HEK293T (cell line): Measurements from ENCODE around the gene B2M.

Source experiments
- CTCF ChIA-PET: fragments of 350-600 bp; formaldehyde crosslinking; extraction: SDS; loops from one replicate; lab custom pipeline; 2021; ENCODE audit warnings: antibody characterized with exemption, inconsistent platforms; lab: Yijun Ruan, JAX
- POLR2A ChIA-PET: fragments of 350-600 bp; formaldehyde crosslinking; extraction: SDS; loops from one replicate; lab custom pipeline; 2020; ENCODE audit warnings: antibody characterized with exemption, inconsistent platforms; lab: Yijun Ruan, JAX
- DNase-seq: peaks from one replicate; pipeline ENCODE4 v3.0.0; 2012; ENCODE audit warnings: mixed read lengths; ENCODE audit errors: extremely low spot score
- ARNT ChIP-seq: fragments of 450-650 bp; IDR thresholded peaks from 2 replicates; pipeline ENCODE4 v1.6.1; 2017; ENCODE audit warnings: mild to moderate bottlenecking
- BHLHE40 ChIP-seq: fragments of 450-650 bp; IDR thresholded peaks from 2 replicates; pipeline ENCODE4 v1.6.1; 2016; ENCODE audit warnings: mild to moderate bottlenecking, moderate library complexity, borderline replicate concordance
- CTBP1 ChIP-seq: fragments of 450-650 bp; IDR thresholded peaks from 2 replicates; pipeline ENCODE4 v1.6.1; 2016; ENCODE audit warnings: borderline replicate concordance
- ELF4 ChIP-seq: fragments of 450-650 bp; IDR thresholded peaks from 2 replicates; pipeline ENCODE4 v1.6.1; 2017; ENCODE audit warnings: antibody characterized with exemption
- FOXA1 ChIP-seq: fragments of 450-650 bp; IDR thresholded peaks from 2 replicates; pipeline ENCODE4 v1.6.1; 2016; ENCODE audit warnings: mild to moderate bottlenecking
- FOXK2 ChIP-seq: fragments of 450-650 bp; IDR thresholded peaks from 2 replicates; pipeline ENCODE4 v1.6.1; 2016; ENCODE audit warnings: mild to moderate bottlenecking
- FOXM1 ChIP-seq: fragments of 450-650 bp; IDR thresholded peaks from 2 replicates; pipeline ENCODE4 v1.6.1; 2017; ENCODE audit warnings: mild to moderate bottlenecking, borderline replicate concordance
- HDGF ChIP-seq: fragments of 450-650 bp; IDR thresholded peaks from 2 replicates; pipeline ENCODE4 v1.6.1; 2017; ENCODE audit warnings: antibody characterized with exemption, borderline replicate concordance
- L3MBTL2 ChIP-seq: fragments of 450-650 bp; conservative IDR thresholded peaks from 2 replicates; pipeline ENCODE4 v1.6.1; 2016; ENCODE audit warnings: mild to moderate bottlenecking
- LEF1 ChIP-seq: fragments of 450-650 bp; IDR thresholded peaks from 2 replicates; pipeline ENCODE4 v1.6.1; 2017; ENCODE audit warnings: mild to moderate bottlenecking, borderline replicate concordance
- NFRKB ChIP-seq: fragments of 450-650 bp; IDR thresholded peaks from 2 replicates; pipeline ENCODE4 v1.6.1; 2016; ENCODE audit warnings: mild to moderate bottlenecking, moderate library complexity
- PKNOX1 ChIP-seq: fragments of 450-650 bp; IDR thresholded peaks from 2 replicates; pipeline ENCODE4 v1.6.1; 2016
- SP1 ChIP-seq: fragments of 450-650 bp; IDR thresholded peaks from 2 replicates; pipeline ENCODE4 v1.6.1; 2017
- SUZ12 ChIP-seq: fragments of 450-650 bp; IDR thresholded peaks from 2 replicates; pipeline ENCODE4 v1.6.1; 2016; ENCODE audit warnings: mild to moderate bottlenecking
- TARDBP ChIP-seq: fragments of 450-650 bp; IDR thresholded peaks from 2 replicates; pipeline ENCODE4 v1.6.1; 2016
- ZNF384 ChIP-seq: fragments of 450-650 bp; IDR thresholded peaks from 2 replicates; pipeline ENCODE4 v1.6.1; 2016

The B2M gene

GRCh38 chr15:44715142-44715796, 4.0 kb downstream of the B2M start:
- ChIA-PET POLR2A (interaction anchor here (0.6 to 6.0 kb wide), 2 partner anchors 12 to 52 kb away, joined by 3 to 75 read pairs; partner anchors contain the start of gene SPG11), CTCF (interaction anchor here (2.7 kb wide), 1 partner anchor 22 kb away, joined by 18 read pairs; the partner anchor contains the start of gene TRIM69)
- no peak for DNase-seq
- TF ChIP-seq HDGF (no peak), ARNT (no peak), NFRKB (no peak), ZNF384 (no peak)

GRCh38 chr15:44715797-44716334, 4.5 kb downstream of the B2M start:
- ChIA-PET CTCF (no interaction called here), POLR2A (interaction anchor here (0.6 to 6.0 kb wide), 2 partner anchors 12 to 52 kb away, joined by 3 to 75 read pairs; partner anchors contain the start of gene SPG11)
- DNase-seq, result no peak
- no peak for TF ChIP-seq FOXA1
- no peak for TF ChIP-seq NFRKB
- TF ChIP-seq SP1, result no peak
- TF ChIP-seq TARDBP, result no peak
- TF ChIP-seq SUZ12, result no peak
- no peak for TF ChIP-seq L3MBTL2
- TF ChIP-seq ARNT, result no peak
- TF ChIP-seq LEF1, result no peak
- TF ChIP-seq ELF4, result no peak
- no peak for TF ChIP-seq BHLHE40
- TF ChIP-seq HDGF, result no peak
- TF ChIP-seq CTBP1, result no peak
- TF ChIP-seq FOXM1, result no peak
- no peak for TF ChIP-seq FOXK2
- no peak for TF ChIP-seq ZNF384
- no peak for TF ChIP-seq PKNOX1

- ChIA-PET POLR2A (no interaction called here), CTCF (no interaction called here)
- no peak for DNase-seq
- TF ChIP-seq TARDBP (no peak), ZNF384 (no peak), SP1 (no peak), PKNOX1 (no peak), ELF4 (no peak), HDGF (no peak), CTBP1 (no peak), SUZ12 (no peak), FOXA1 (no peak), BHLHE40 (no peak), NFRKB (no peak), ARNT (no peak), FOXK2 (no peak), L3MBTL2 (no peak), FOXM1 (no peak), LEF1 (no peak)
Observed at GRCh38 chr15:44716983-44717602, 5.8 kb downstream of the B2M start.

- POLR2A ChIA-PET, result interaction anchor here (1.2 kb wide), 1 partner anchor 11 kb away, joined by 3 read pairs; no protein-coding TSS in a partner anchor
- CTCF ChIA-PET, result no interaction called here
- DNase-seq, result no peak
- no peak for TF ChIP-seq ELF4
- no peak for TF ChIP-seq CTBP1
- no peak for TF ChIP-seq TARDBP
- TF ChIP-seq LEF1, result no peak
- no peak for TF ChIP-seq L3MBTL2
- TF ChIP-seq FOXA1, result no peak
- no peak for TF ChIP-seq BHLHE40
- TF ChIP-seq HDGF, result no peak
Observed at GRCh38 chr15:44718180-44718926, 7.0 kb downstream of the B2M start.

- CTCF ChIA-PET, result no interaction called here
- no peak for DNase-seq
- TF ChIP-seq CTBP1 (no peak), SP1 (no peak), TARDBP (no peak), LEF1 (no peak), ARNT (no peak), BHLHE40 (no peak), ZNF384 (no peak), SUZ12 (no peak)
- POLR2A ChIA-PET, result interaction anchor here (0.8 kb wide), 1 partner anchor 10 kb away, joined by 3 read pairs; no protein-coding TSS in a partner anchor
Observed at GRCh38 chr15:44718927-44719292, 7.6 kb downstream of the B2M start.
